Spleen (tissue), 11 donors: ENCODE results near the gene GDAP1L1. TPM values are rescaled to one million over a fixed set of nuclear protein-coding genes. Genes with fewer than 3 reads are reported as not detected.

Experiments
- DNase-seq: peaks from one replicate; pipeline ENCODE4 v3.0.0-alpha.2; 2020
- H3K27ac ChIP-seq, 8 donors: fragments of 200-600 bp; sonication (generic) in 7 of 8; 1 replicate in 4 of 8; 2 replicates in 4 of 8; pipeline versions ENCODE4 v1.5.0 to v1.8.0; 2016 to 2021; ENCODE audit warnings: inconsistent platforms in 4 of 8, mild to moderate bottlenecking in 4 of 8, moderate library complexity in 1 of 8
- H3K27me3 ChIP-seq, 7 donors: fragments of 200-600 bp; sonication (generic) in 6 of 7; replicated peaks in 1 of 7; 1 replicate in 4 of 7; 2 replicates in 3 of 7; pipeline versions ENCODE4 v1.5.0 to v1.8.0; 2016 to 2021; ENCODE audit warnings: inconsistent platforms in 3 of 7, mild to moderate bottlenecking in 1 of 7
- H3K36me3 ChIP-seq, 6 donors: fragments of 200-600 bp; sonication (generic) in 5 of 6; 1 replicate in 4 of 6; 2 replicates in 2 of 6; pipeline versions ENCODE4 v1.5.0 to v1.8.0; 2016 to 2021; ENCODE audit warnings: inconsistent platforms in 2 of 6
- H3K4me1 ChIP-seq, 6 donors: fragments of 200-600 bp; sonication (generic) in 5 of 6; 1 replicate in 3 of 6; 2 replicates in 3 of 6; pipeline versions ENCODE4 v1.5.0 to v1.8.0; 2016 to 2021; ENCODE audit warnings: inconsistent platforms in 3 of 6
- H3K4me3 ChIP-seq, 8 donors: fragments of 200-600 bp; sonication (generic) in 7 of 8; 1 replicate in 4 of 8; 2 replicates in 4 of 8; pipeline versions ENCODE4 v1.5.0 to v1.8.0; 2016 to 2021; ENCODE audit warnings: inconsistent platforms in 4 of 8, mild to moderate bottlenecking in 4 of 8, moderate library complexity in 2 of 8
- H3K9me3 ChIP-seq, 8 donors: fragments of 200-600 bp; sonication (generic) in 7 of 8; 1 replicate in 4 of 8; 2 replicates in 4 of 8; pipeline versions ENCODE4 v1.5.0 to v1.8.0; 2016 to 2021; ENCODE audit warnings: inconsistent platforms in 4 of 8
- POLR2A ChIP-seq, 3 donors: fragments of 450-650 bp; IDR thresholded peaks; one replicate each; pipeline ENCODE4 v1.5.1; 2017; ENCODE audit warnings: antibody characterized with exemption in 3 of 3, mild to moderate bottlenecking in 1 of 3
- POLR2AphosphoS5 ChIP-seq, 3 donors: sonication (generic); formaldehyde crosslinking; IDR thresholded peaks; one replicate each; pipeline ENCODE4 v1.5.1; 2017; ENCODE audit warnings: antibody characterized with exemption in 3 of 3
- WGBS, 5 donors: extraction: QIAGEN DNeasy Blood & Tissue Kit in 3 of 5; methylation state at CpG; one replicate each; pipeline versions ENCODE4 v1.1.5 to v1.1.7; 2013 to 2018; 5-methylcytosine and 5-hydroxymethylcytosine counted together
- intact Hi-C: fragments of 100-400 bp; cut with DNase I; formaldehyde crosslinking; loops from one replicate; pipeline ENCODE4 v1.15.0; 2023; ENCODE audit warnings: low total_unique reads
- polyA plus RNA-seq, 3 donors: library from polyadenylated mRNA; stranded (reverse); fragments of 200-250 nt; gene quantifications; one replicate each; pipeline ENCODE4 v1.2.1, GENCODE V29; 2013
- total RNA-seq, 7 donors: library from RNA; depleted of rRNA in 3 of 7; stranded (reverse); fragments of >200 nt in 3 of 7; fragmentation: NEBNext Ultra II Directional in 4 of 7; extraction: Animal tissue kit (Norgen Biotek cat#: 25700) in 4 of 7; gene quantifications; one replicate each; pipeline versions ENCODE4 v1.1.0 to v1.2.1, GENCODE V29; 2016 to 2021
- TF ChIP-seq, protein P1 (sequence below), 11 experiments: fragments of 200-600 bp in 7 of 11; fragments of 450-650 bp in 4 of 11; sonication (generic) in 4 of 11; IDR thresholded peaks in 8 of 11; conservative IDR thresholded peaks in 3 of 11; 1 replicate in 7 of 11; 2 replicates in 4 of 11; pipeline versions ENCODE4 v1.4.0 to v1.8.0; 2016 to 2021; ENCODE audit warnings: antibody characterized with exemption in 11 of 11, inconsistent platforms in 4 of 11, mild to moderate bottlenecking in 1 of 11
- donor health status: healthy with polysubstance abuse.
- donor health status: DM: no; HTN: no; CAD: no; lungs with moderate emphysema.
- donor health status: DM: no; HTN: no; CAD: no.
- donor health status: Bipolar disorder and iron deficiency.
- donor health status: healthy.
- donor health status: DM: no; HTN: no; CAD: no.
- donor health status: DM: yes; HTN: yes; CAD: no.

Gene GDAP1L1
- total and polyA plus RNA-seq, 10 donors, result not detected

DNA sequence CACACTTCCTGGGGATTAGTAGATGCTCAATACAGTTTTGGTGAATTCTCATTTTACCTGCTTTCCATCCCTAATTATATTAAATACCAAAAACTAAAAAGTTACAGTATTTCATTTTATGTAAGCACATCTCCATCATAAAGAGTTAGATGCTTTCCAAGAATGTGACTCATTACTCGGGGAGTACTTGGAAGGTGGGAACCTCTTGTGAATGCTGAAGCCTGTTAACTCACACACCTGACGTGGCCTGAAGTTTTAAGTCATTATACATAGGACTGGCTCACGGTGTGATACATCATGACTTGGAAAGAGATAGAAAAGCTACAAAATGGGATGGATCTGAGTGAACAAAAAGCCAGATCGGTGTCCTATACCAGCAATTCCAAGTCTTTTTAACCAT lies 34.3 kb upstream of the GDAP1L1 start:
- Histone ChIP-seq H3K9me3 (no peaks in the 10 kb centered on the region), H3K36me3 (peaks cover 0 to 11% (median 0%) of the 10 kb centered on the region in 6 donors), H3K4me3 (no peak overlapping the region), H3K4me1 (peaks cover 13 to 72% (median 53%) of the 10 kb centered on the region in 6 donors), H3K27ac (no peak overlapping the region), H3K27me3 (no peaks in the 10 kb centered on the region)
- no peak for TF ChIP-seq POLR2AphosphoS5 (IDR thresholded peaks at IDR 0.05)
- TF ChIP-seq, protein P1, sequence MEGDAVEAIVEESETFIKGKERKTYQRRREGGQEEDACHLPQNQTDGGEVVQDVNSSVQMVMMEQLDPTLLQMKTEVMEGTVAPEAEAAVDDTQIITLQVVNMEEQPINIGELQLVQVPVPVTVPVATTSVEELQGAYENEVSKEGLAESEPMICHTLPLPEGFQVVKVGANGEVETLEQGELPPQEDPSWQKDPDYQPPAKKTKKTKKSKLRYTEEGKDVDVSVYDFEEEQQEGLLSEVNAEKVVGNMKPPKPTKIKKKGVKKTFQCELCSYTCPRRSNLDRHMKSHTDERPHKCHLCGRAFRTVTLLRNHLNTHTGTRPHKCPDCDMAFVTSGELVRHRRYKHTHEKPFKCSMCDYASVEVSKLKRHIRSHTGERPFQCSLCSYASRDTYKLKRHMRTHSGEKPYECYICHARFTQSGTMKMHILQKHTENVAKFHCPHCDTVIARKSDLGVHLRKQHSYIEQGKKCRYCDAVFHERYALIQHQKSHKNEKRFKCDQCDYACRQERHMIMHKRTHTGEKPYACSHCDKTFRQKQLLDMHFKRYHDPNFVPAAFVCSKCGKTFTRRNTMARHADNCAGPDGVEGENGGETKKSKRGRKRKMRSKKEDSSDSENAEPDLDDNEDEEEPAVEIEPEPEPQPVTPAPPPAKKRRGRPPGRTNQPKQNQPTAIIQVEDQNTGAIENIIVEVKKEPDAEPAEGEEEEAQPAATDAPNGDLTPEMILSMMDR (IDR thresholded peaks at IDR 0.05 in 8 of 11, conservative IDR thresholded peaks at IDR 0.05 in 3 of 11), result no peak
- TF ChIP-seq POLR2A (IDR thresholded peaks at IDR 0.05), result no peak
- no peak for DNase-seq
- intact Hi-C loops, result loop anchor here (10.0 kb wide), 2 partner anchors 172 to 402 kb away; no protein-coding TSS in a partner anchor
- 76 to 95% (median 92%) methylated on average over 4 of the region's 4 CpGs for WGBS, 5 donors

DNA sequence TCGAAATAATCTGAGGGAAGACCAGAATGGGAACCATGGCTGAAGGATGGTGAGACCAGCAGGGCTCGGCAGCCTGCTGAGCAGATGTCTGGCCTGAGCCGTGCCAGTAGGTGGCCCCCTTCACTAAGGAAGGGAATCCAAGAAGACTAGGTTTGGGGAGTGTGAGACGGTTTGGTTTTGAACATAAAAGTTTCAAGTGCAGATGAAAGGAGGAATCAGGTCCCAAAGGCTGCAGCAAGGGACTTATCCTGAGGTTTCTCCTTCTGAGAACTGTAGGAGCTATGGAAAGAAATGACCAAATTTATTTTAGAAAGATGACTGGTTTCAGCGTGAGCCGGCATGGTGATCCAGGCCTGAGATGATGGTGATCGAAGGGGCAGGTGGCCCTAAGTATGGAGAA lies 32.0 kb upstream of the GDAP1L1 start:
- no peak for TF ChIP-seq POLR2A (IDR thresholded peaks at IDR 0.05)
- TF ChIP-seq, protein P1 (IDR thresholded peaks at IDR 0.05 in 8 of 11, conservative IDR thresholded peaks at IDR 0.05 in 3 of 11), result peak in 10 of 11 experiments; percentile 41 to 87 (median 72)
- no peak for TF ChIP-seq POLR2AphosphoS5 (IDR thresholded peaks at IDR 0.05)

DNA sequence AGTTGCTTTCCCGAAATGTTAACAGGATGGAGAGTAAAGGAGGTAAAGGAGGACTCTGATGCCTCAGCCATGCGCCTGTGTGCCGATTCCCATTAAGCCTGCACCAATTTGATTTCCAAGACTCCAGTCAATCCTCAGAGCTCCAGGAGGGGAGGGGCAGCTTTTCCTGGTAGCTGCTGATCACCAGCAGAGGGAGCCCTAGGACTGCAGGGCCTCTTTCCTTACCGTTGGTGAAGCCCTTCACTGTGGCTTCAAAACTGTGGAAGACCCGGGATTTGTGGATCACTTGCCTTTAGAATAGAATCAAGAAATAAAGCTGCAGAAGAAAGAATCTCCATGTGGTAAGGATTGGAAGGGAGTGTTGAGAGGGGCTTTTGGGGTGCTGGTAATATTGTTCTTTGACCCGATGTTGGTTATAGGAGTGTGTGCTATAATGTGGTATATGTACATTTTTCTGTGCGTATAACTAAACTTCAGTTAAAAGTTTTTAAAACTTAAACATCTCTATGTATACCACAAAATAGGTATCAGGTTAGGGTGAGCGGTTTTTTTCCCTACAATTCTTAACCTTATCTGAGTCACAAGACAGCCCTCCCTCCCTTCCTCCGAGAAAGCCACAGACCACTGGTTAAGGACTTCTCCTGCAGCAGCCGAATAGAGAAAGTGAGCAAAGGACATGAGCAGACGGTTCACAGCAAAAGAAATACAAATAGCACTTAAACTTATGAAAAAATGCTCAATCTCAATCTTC lies 29.6 kb upstream of the GDAP1L1 start:
- DNase-seq, result peak; percentile 86
- Histone ChIP-seq H3K27me3 (no peaks in the 10 kb centered on the region), H3K9me3 (no peaks in the 10 kb centered on the region), H3K36me3 (peaks cover 0 to 16% (median 0%) of the 10 kb centered on the region in 6 donors), H3K27ac (peak overlapping the region in 4 of 8 donors; percentile 37 to 57 (median 52)), H3K4me1 (peaks cover 8 to 58% (median 31%) of the 10 kb centered on the region in 6 donors), H3K4me3 (peak overlapping the region in 3 of 8 donors; percentile 4 to 44 (median 14))
- intact Hi-C loops, result loop anchor here (5.0 to 10.0 kb wide), 3 partner anchors 95 to 397 kb away; partner anchors contain the start of gene FITM2
- WGBS, 5 donors, result 28 to 42% (median 36%) methylated on average over 11 of the region's 11 CpGs
- TF ChIP-seq, protein P1 (IDR thresholded peaks at IDR 0.05 in 8 of 11, conservative IDR thresholded peaks at IDR 0.05 in 3 of 11), result peak; percentile 62 to 89 (median 81)
- TF ChIP-seq POLR2A (IDR thresholded peaks at IDR 0.05) (no peak), POLR2AphosphoS5 (IDR thresholded peaks at IDR 0.05) (no peak)

More for the DNA sequence above, 32.0 kb upstream of the GDAP1L1 start:
- no peak overlapping the region for H3K27ac ChIP-seq
- H3K4me3 ChIP-seq, result no peak overlapping the region
- H3K9me3 ChIP-seq, result no peaks in the 10 kb centered on the region
- peaks cover 8 to 72% (median 46%) of the 10 kb centered on the region in 6 donors for H3K4me1 ChIP-seq
- H3K36me3 ChIP-seq, result peaks cover 0 to 11% (median 0%) of the 10 kb centered on the region in 6 donors
- peak; percentile 87 for DNase-seq
- 48 to 54% (median 51%) methylated on average over 7 of the region's 7 CpGs for WGBS, 5 donors
- no peaks in the 10 kb centered on the region for H3K27me3 ChIP-seq
- intact Hi-C loops, result loop anchor here (5.0 to 10.0 kb wide), 3 partner anchors 97 to 400 kb away; partner anchors contain the start of gene FITM2

DNA sequence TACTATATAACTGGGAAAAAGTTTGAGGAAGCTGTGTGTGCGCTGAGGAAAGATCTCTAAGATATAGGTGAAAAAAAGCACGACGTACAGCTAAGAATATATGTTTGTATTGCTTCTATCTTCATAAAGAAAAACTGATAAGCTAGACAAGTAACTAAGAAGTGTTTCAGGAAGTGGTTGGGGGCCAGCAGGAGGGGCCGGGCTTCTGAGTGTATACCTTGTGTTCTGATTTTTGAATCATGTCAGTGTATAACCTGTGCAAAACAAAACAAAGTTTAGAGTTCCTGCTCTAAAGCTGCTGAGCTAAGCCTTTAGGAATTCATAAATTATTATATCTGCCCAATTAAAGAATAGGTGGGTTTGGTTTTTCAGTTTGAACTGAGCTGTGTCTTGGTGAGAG lies 28.7 kb upstream of the GDAP1L1 start:
- peak overlapping the region in 6 of 8 donors; percentile 6 to 57 (median 44) for H3K27ac ChIP-seq

More for the DNA sequence above, 28.7 kb upstream of the GDAP1L1 start:
- Histone ChIP-seq H3K27me3 (no peaks in the 10 kb centered on the region), H3K4me3 (no peak overlapping the region), H3K36me3 (peaks cover 0 to 16% (median 0%) of the 10 kb centered on the region in 6 donors), H3K9me3 (no peaks in the 10 kb centered on the region), H3K4me1 (peaks cover 8 to 49% (median 29%) of the 10 kb centered on the region in 6 donors)
- no peak for TF ChIP-seq POLR2A (IDR thresholded peaks at IDR 0.05)
- DNase-seq, result no peak
- intact Hi-C loops, result loop anchor here (5.0 to 10.0 kb wide), 3 partner anchors 94 to 396 kb away; partner anchors contain the start of gene FITM2
- 21 to 46% (median 31%) methylated on average over 4 of the region's 4 CpGs for WGBS, 5 donors
